Spleen (tissue), 11 donors: Measurements from ENCODE around the gene MYO1F. TPM values are rescaled to one million over a fixed set of nuclear protein-coding genes. Genes with fewer than 3 reads are reported as not detected.
A peak's percentile ranks its signal among the peaks of the same experiment; 100 is the strongest.

Experiments
- DNase-seq: peaks from one replicate; pipeline ENCODE4 v3.0.0-alpha.2; 2020
- H3K27ac ChIP-seq, 8 donors: fragments of 200-600 bp; sonication (generic) in 7 of 8; 1 replicate in 4 of 8; 2 replicates in 4 of 8; pipeline versions ENCODE4 v1.5.0 to v1.8.0; 2016 to 2021; ENCODE audit warnings: inconsistent platforms in 4 of 8, mild to moderate bottlenecking in 4 of 8, moderate library complexity in 1 of 8
- H3K27me3 ChIP-seq, 7 donors: fragments of 200-600 bp; sonication (generic) in 6 of 7; replicated peaks in 1 of 7; 1 replicate in 4 of 7; 2 replicates in 3 of 7; pipeline versions ENCODE4 v1.5.0 to v1.8.0; 2016 to 2021; ENCODE audit warnings: inconsistent platforms in 3 of 7, mild to moderate bottlenecking in 1 of 7
- H3K36me3 ChIP-seq, 6 donors: fragments of 200-600 bp; sonication (generic) in 5 of 6; 1 replicate in 4 of 6; 2 replicates in 2 of 6; pipeline versions ENCODE4 v1.5.0 to v1.8.0; 2016 to 2021; ENCODE audit warnings: inconsistent platforms in 2 of 6
- H3K4me1 ChIP-seq, 6 donors: fragments of 200-600 bp; sonication (generic) in 5 of 6; 1 replicate in 3 of 6; 2 replicates in 3 of 6; pipeline versions ENCODE4 v1.5.0 to v1.8.0; 2016 to 2021; ENCODE audit warnings: inconsistent platforms in 3 of 6
- H3K4me3 ChIP-seq, 8 donors: fragments of 200-600 bp; sonication (generic) in 7 of 8; 1 replicate in 4 of 8; 2 replicates in 4 of 8; pipeline versions ENCODE4 v1.5.0 to v1.8.0; 2016 to 2021; ENCODE audit warnings: inconsistent platforms in 4 of 8, mild to moderate bottlenecking in 4 of 8, moderate library complexity in 2 of 8
- H3K9me3 ChIP-seq, 8 donors: fragments of 200-600 bp; sonication (generic) in 7 of 8; 1 replicate in 4 of 8; 2 replicates in 4 of 8; pipeline versions ENCODE4 v1.5.0 to v1.8.0; 2016 to 2021; ENCODE audit warnings: inconsistent platforms in 4 of 8
- POLR2A ChIP-seq, 3 donors: fragments of 450-650 bp; IDR thresholded peaks; one replicate each; pipeline ENCODE4 v1.5.1; 2017; ENCODE audit warnings: antibody characterized with exemption in 3 of 3, mild to moderate bottlenecking in 1 of 3
- POLR2AphosphoS5 ChIP-seq, 3 donors: sonication (generic); formaldehyde crosslinking; IDR thresholded peaks; one replicate each; pipeline ENCODE4 v1.5.1; 2017; ENCODE audit warnings: antibody characterized with exemption in 3 of 3
- WGBS, 5 donors: extraction: QIAGEN DNeasy Blood & Tissue Kit in 3 of 5; methylation state at CpG; one replicate each; pipeline versions ENCODE4 v1.1.5 to v1.1.7; 2013 to 2018; 5-methylcytosine and 5-hydroxymethylcytosine counted together
- intact Hi-C: fragments of 100-400 bp; cut with DNase I; formaldehyde crosslinking; loops from one replicate; pipeline ENCODE4 v1.15.0; 2023; ENCODE audit warnings: low total_unique reads
- polyA plus RNA-seq, 3 donors: library from polyadenylated mRNA; stranded (reverse); fragments of 200-250 nt; gene quantifications; one replicate each; pipeline ENCODE4 v1.2.1, GENCODE V29; 2013
- total RNA-seq, 7 donors: library from RNA; depleted of rRNA in 3 of 7; stranded (reverse); fragments of >200 nt in 3 of 7; fragmentation: NEBNext Ultra II Directional in 4 of 7; extraction: Animal tissue kit (Norgen Biotek cat#: 25700) in 4 of 7; gene quantifications; one replicate each; pipeline versions ENCODE4 v1.1.0 to v1.2.1, GENCODE V29; 2016 to 2021
- TF ChIP-seq, protein P1 (sequence below), 11 experiments: fragments of 200-600 bp in 7 of 11; fragments of 450-650 bp in 4 of 11; sonication (generic) in 4 of 11; IDR thresholded peaks in 8 of 11; conservative IDR thresholded peaks in 3 of 11; 1 replicate in 7 of 11; 2 replicates in 4 of 11; pipeline versions ENCODE4 v1.4.0 to v1.8.0; 2016 to 2021; ENCODE audit warnings: antibody characterized with exemption in 11 of 11, inconsistent platforms in 4 of 11, mild to moderate bottlenecking in 1 of 11
- donor health status: healthy with polysubstance abuse.
- donor health status: DM: no; HTN: no; CAD: no; lungs with moderate emphysema.
- donor health status: DM: no; HTN: no; CAD: no.
- donor health status: Bipolar disorder and iron deficiency.
- donor health status: healthy.
- donor health status: DM: no; HTN: no; CAD: no.
- donor health status: DM: yes; HTN: yes; CAD: no.

Gene MYO1F
- total and polyA plus RNA-seq, 10 donors, result 22.1 to 423 (median 211) TPM

DNA sequence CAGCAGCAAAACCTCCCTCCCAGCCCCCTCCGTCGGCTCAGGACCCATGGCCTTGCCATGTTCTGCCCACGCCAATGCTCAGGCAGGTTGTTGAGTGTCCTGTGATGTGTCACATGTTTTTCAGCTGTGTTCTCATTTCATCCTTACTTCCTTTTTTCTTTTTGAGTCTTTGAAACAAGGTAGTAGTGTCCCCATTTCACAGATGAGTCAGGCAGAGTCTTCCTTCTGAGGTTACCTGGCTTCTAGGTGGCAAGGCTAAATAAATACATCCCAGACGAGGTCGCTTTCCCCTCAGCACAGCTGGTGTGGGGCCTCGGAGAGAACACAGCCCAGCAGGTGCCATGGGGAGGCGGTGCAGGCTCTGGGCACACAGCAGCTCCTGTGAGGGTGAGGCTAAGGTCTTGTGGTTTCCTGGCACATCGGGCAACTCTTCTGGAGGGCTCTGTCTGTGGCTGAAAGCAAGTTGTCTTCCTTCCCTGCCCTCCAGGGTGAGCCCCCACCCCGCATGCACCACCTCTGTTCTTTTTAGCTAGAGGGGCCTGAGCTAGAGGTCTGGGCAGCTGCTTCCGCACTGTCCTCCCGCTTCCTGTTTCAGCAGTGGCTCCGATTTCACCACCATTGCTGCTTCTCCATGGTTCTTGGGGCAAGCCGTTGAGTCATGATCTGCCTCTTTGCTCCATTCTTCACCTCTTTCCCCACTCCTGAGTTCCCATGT, 89.9 kb downstream of the MYO1F start:
- intact Hi-C loops, result no loop called here
- peak overlapping the region; percentile 44 to 95 (median 83) for H3K27ac ChIP-seq
- H3K27me3 ChIP-seq, result no peaks in the 10 kb centered on the region
- H3K9me3 ChIP-seq, result no peaks in the 10 kb centered on the region
- 26 to 38% (median 30%) methylated on average over 11 to 13 of the region's 13 CpGs for WGBS, 5 donors
- peak overlapping the region in 1 of 8 donors; percentile 30 for H3K4me3 ChIP-seq
- TF ChIP-seq POLR2AphosphoS5 (IDR thresholded peaks at IDR 0.05), result peak; percentile 58 to 77 (median 74)
- TF ChIP-seq, protein P1, sequence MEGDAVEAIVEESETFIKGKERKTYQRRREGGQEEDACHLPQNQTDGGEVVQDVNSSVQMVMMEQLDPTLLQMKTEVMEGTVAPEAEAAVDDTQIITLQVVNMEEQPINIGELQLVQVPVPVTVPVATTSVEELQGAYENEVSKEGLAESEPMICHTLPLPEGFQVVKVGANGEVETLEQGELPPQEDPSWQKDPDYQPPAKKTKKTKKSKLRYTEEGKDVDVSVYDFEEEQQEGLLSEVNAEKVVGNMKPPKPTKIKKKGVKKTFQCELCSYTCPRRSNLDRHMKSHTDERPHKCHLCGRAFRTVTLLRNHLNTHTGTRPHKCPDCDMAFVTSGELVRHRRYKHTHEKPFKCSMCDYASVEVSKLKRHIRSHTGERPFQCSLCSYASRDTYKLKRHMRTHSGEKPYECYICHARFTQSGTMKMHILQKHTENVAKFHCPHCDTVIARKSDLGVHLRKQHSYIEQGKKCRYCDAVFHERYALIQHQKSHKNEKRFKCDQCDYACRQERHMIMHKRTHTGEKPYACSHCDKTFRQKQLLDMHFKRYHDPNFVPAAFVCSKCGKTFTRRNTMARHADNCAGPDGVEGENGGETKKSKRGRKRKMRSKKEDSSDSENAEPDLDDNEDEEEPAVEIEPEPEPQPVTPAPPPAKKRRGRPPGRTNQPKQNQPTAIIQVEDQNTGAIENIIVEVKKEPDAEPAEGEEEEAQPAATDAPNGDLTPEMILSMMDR (IDR thresholded peaks at IDR 0.05 in 8 of 11, conservative IDR thresholded peaks at IDR 0.05 in 3 of 11), result peak in 4 of 11 experiments; percentile 7 to 25 (median 20)
- TF ChIP-seq POLR2A (IDR thresholded peaks at IDR 0.05), result no peak
- peak; percentile 89 for DNase-seq
- H3K4me1 ChIP-seq, result peaks cover 5 to 95% (median 41%) of the 10 kb centered on the region in 6 donors
- H3K36me3 ChIP-seq, result peaks cover 7 to 95% (median 74%) of the 10 kb centered on the region in 6 donors

DNA sequence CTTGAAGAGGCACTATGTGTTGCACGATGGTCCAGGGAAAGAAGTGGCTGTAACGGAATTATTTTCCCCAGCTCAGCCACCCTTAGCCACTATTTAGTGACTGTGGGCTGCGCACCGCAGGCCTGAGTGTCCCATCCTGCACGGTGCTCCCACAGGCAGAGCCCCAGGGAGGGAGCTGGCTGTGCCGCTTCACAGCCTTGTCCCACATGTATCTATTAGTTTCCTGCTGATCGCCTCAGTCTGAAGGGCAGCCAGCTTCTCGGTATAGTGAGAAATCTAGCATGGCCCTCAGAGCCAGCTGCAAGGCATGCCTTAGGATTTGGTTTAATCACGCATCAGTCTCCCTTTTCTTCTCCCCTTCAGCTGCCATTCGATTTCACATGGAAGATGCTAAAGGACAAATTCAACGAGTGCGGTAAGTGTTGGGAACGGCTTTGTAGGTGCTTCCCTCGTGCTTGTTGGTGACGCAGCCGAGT, 90.5 kb downstream of the MYO1F start:
- peak overlapping the region in 1 of 8 donors; percentile 30 for H3K4me3 ChIP-seq
- peak; percentile 72 for DNase-seq
- TF ChIP-seq, protein P1 (IDR thresholded peaks at IDR 0.05 in 8 of 11, conservative IDR thresholded peaks at IDR 0.05 in 3 of 11), result no peak
- TF ChIP-seq POLR2A (IDR thresholded peaks at IDR 0.05), result no peak
- TF ChIP-seq POLR2AphosphoS5 (IDR thresholded peaks at IDR 0.05), result no peak
- peaks cover 5 to 93% (median 43%) of the 10 kb centered on the region in 6 donors for H3K4me1 ChIP-seq
- peak overlapping the region; percentile 44 to 95 (median 83) for H3K27ac ChIP-seq
- H3K27me3 ChIP-seq, result no peaks in the 10 kb centered on the region
- no peaks in the 10 kb centered on the region for H3K9me3 ChIP-seq
- 74 to 80% (median 77%) methylated on average over 16 of the region's 16 CpGs for WGBS, 5 donors
- peaks cover 7 to 100% (median 78%) of the 10 kb centered on the region in 6 donors for H3K36me3 ChIP-seq
- intact Hi-C loops, result no loop called here

DNA sequence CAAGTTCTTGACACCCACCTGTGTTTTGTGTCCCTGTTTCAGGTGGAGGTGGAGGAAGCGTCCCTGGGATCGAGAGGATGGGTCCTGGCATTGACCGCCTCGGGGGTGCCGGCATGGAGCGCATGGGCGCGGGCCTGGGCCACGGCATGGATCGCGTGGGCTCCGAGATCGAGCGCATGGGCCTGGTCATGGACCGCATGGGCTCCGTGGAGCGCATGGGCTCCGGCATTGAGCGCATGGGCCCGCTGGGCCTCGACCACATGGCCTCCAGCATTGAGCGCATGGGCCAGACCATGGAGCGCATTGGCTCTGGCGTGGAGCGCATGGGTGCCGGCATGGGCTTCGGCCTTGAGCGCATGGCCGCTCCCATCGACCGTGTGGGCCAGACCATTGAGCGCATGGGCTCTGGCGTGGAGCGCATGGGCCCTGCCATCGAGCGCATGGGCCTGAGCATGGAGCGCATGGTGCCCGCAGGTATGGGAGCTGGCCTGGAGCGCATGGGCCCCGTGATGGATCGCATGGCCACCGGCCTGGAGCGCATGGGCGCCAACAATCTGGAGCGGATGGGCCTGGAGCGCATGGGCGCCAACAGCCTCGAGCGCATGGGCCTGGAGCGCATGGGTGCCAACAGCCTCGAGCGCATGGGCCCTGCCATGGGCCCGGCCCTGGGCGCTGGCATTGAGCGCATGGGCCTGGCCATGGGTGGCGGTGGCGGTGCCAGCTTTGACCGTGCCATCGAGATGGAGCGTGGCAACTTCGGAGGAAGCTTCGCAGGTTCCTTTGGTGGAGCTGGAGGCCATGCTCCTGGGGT, 91.5 kb downstream of the MYO1F start:
- H3K9me3 ChIP-seq, result no peaks in the 10 kb centered on the region
- H3K4me1 ChIP-seq, result peaks cover 5 to 93% (median 45%) of the 10 kb centered on the region in 6 donors
- TF ChIP-seq, protein P1 (IDR thresholded peaks at IDR 0.05 in 8 of 11, conservative IDR thresholded peaks at IDR 0.05 in 3 of 11), result no peak
- peak in 2 of 3 donors; percentile 57 to 80 for TF ChIP-seq POLR2AphosphoS5 (IDR thresholded peaks at IDR 0.05)
- no peak for TF ChIP-seq POLR2A (IDR thresholded peaks at IDR 0.05)
- WGBS, 5 donors, result 94 to 98% (median 96%) methylated on average over 32 to 62 of the region's 62 CpGs
- DNase-seq, result peak; percentile 76
- H3K36me3 ChIP-seq, result peaks cover 7 to 100% (median 86%) of the 10 kb centered on the region in 6 donors
- no peak overlapping the region for H3K4me3 ChIP-seq
- H3K27ac ChIP-seq, result peak overlapping the region in 7 of 8 donors; percentile 77 to 95 (median 87)
- intact Hi-C loops, result no loop called here
- H3K27me3 ChIP-seq, result no peaks in the 10 kb centered on the region
